Measurements from ENCODE around the gene MRNIP. TPM values are rescaled to one million over a fixed set of nuclear protein-coding genes. Genes with fewer than 3 reads are reported as not detected.
"Not testable (repeated sequence)": the region's sequence is repeated elsewhere in the genome, so short reads cannot be mapped to it uniquely, and the experiment has no call there.

Gene MRNIP
- total RNA-seq, 1 donor from 2014 or later, result 27.8 TPM

- no peak for DNase-seq
- H3K4me1 Mint-ChIP-seq, result no peaks in the 10 kb centered on the region
- peaks cover 19% of the 10 kb centered on the region for H3K9me3 Mint-ChIP-seq
- intact Hi-C loops (cut with micrococcal nuclease), result no loop called here
- H3K36me3 Mint-ChIP-seq (ENCODE audit: low read depth), result peaks cover 54% of the 10 kb centered on the region
- H3K27me3 Mint-ChIP-seq, result no peaks in the 10 kb centered on the region
- H3K27ac Mint-ChIP-seq, result no peak overlapping the region
- no peak overlapping the region for H3K4me3 Mint-ChIP-seq
Measured at GRCh38 chr5:179880066-179880650, 21.5 kb upstream of the MRNIP start.

GRCh38 chr5:179879690-179880010 lies 21.0 kb upstream of the MRNIP start:
- Mint-ChIP-seq H3K27me3 (no peaks in the 10 kb centered on the region), H3K36me3 (ENCODE audit: low read depth) (peaks cover 52% of the 10 kb centered on the region), H3K27ac (no peak overlapping the region), H3K9me3 (peaks cover 15% of the 10 kb centered on the region), H3K4me1 (no peaks in the 10 kb centered on the region), H3K4me3 (no peak overlapping the region)
- intact Hi-C loops (cut with micrococcal nuclease), result no loop called here
- DNase-seq, result no peak

- DNase-seq, result no peak
- Mint-ChIP-seq H3K36me3 (ENCODE audit: low read depth) (peaks cover 49% of the 10 kb centered on the region), H3K4me3 (no peak overlapping the region), H3K4me1 (no peaks in the 10 kb centered on the region), H3K9me3 (peaks cover 10% of the 10 kb centered on the region), H3K27me3 (no peaks in the 10 kb centered on the region), H3K27ac (no peak overlapping the region)
- intact Hi-C loops (cut with micrococcal nuclease), result no loop called here
Measured at GRCh38 chr5:179879003-179879689, 20.5 kb upstream of the MRNIP start.

- Mint-ChIP-seq H3K4me3 (no peak overlapping the region), H3K36me3 (ENCODE audit: low read depth) (peaks cover 44% of the 10 kb centered on the region)
Measured at GRCh38 chr5:179878222-179879002, 19.8 kb upstream of the MRNIP start.

GRCh38 chr5:179876610-179876952 lies 18.0 kb upstream of the MRNIP start:
- no peak overlapping the region for H3K27ac Mint-ChIP-seq
- intact Hi-C loops (cut with micrococcal nuclease), result no loop called here
- H3K4me3 Mint-ChIP-seq, result no peak overlapping the region
- H3K4me1 Mint-ChIP-seq, result no peaks in the 10 kb centered on the region
- H3K36me3 Mint-ChIP-seq (ENCODE audit: low read depth), result peaks cover 32% of the 10 kb centered on the region
- H3K27me3 Mint-ChIP-seq, result no peaks in the 10 kb centered on the region
- H3K9me3 Mint-ChIP-seq, result no peaks in the 10 kb centered on the region
- no peak for DNase-seq

More at GRCh38 chr5:179878222-179879002, 19.8 kb upstream of the MRNIP start:
- DNase-seq, result no peak
- Mint-ChIP-seq H3K9me3 (peaks cover 5% of the 10 kb centered on the region), H3K4me1 (no peaks in the 10 kb centered on the region), H3K27ac (no peak overlapping the region), H3K27me3 (no peaks in the 10 kb centered on the region)
- intact Hi-C loops (cut with micrococcal nuclease), result no loop called here

- Mint-ChIP-seq H3K27ac (no peak overlapping the region), H3K9me3 (no peaks in the 10 kb centered on the region), H3K36me3 (ENCODE audit: low read depth) (peaks cover 31% of the 10 kb centered on the region), H3K4me1 (no peaks in the 10 kb centered on the region), H3K4me3 (no peak overlapping the region), H3K27me3 (no peaks in the 10 kb centered on the region)
- no peak for DNase-seq
- intact Hi-C loops (cut with micrococcal nuclease), result no loop called here
Measured at GRCh38 chr5:179875741-179876609, 17.4 kb upstream of the MRNIP start.

- intact Hi-C loops (cut with micrococcal nuclease), result no loop called here
- Mint-ChIP-seq H3K4me3 (no peak overlapping the region), H3K4me1 (no peaks in the 10 kb centered on the region), H3K36me3 (ENCODE audit: low read depth) (peaks cover 34% of the 10 kb centered on the region), H3K27ac (no peak overlapping the region), H3K27me3 (no peaks in the 10 kb centered on the region), H3K9me3 (no peaks in the 10 kb centered on the region)
- DNase-seq, result no peak
Measured at GRCh38 chr5:179874536-179875292, 16.1 kb upstream of the MRNIP start.

GRCh38 chr5:179874136-179874535 lies 15.5 kb upstream of the MRNIP start:
- no peaks in the 10 kb centered on the region for H3K9me3 Mint-ChIP-seq
- no peaks in the 10 kb centered on the region for H3K4me1 Mint-ChIP-seq
- no peaks in the 10 kb centered on the region for H3K27me3 Mint-ChIP-seq
- H3K36me3 Mint-ChIP-seq (ENCODE audit: low read depth), result peaks cover 37% of the 10 kb centered on the region
- intact Hi-C loops (cut with micrococcal nuclease), result no loop called here
- no peak overlapping the region for H3K27ac Mint-ChIP-seq
- H3K4me3 Mint-ChIP-seq, result no peak overlapping the region
- DNase-seq, result no peak

- no peak overlapping the region for H3K4me3 Mint-ChIP-seq
Measured at GRCh38 chr5:179873588-179874110, 15.0 kb upstream of the MRNIP start.

GRCh38 chr5:179872828-179873575 lies 14.4 kb upstream of the MRNIP start:
- DNase-seq, result no peak
- H3K4me3 Mint-ChIP-seq, result no peak overlapping the region
- H3K4me1 Mint-ChIP-seq, result no peaks in the 10 kb centered on the region
- peaks cover 46% of the 10 kb centered on the region for H3K36me3 Mint-ChIP-seq (ENCODE audit: low read depth)
- no peak overlapping the region for H3K27ac Mint-ChIP-seq
- no peaks in the 10 kb centered on the region for H3K9me3 Mint-ChIP-seq
- no peaks in the 10 kb centered on the region for H3K27me3 Mint-ChIP-seq
- intact Hi-C loops (cut with micrococcal nuclease), result no loop called here

More at GRCh38 chr5:179873588-179874110, 15.0 kb upstream of the MRNIP start:
- H3K4me1 Mint-ChIP-seq, result no peaks in the 10 kb centered on the region
- H3K36me3 Mint-ChIP-seq (ENCODE audit: low read depth), result peaks cover 41% of the 10 kb centered on the region
- H3K27ac Mint-ChIP-seq, result no peak overlapping the region
- DNase-seq, result no peak
- H3K27me3 Mint-ChIP-seq, result no peaks in the 10 kb centered on the region
- no peaks in the 10 kb centered on the region for H3K9me3 Mint-ChIP-seq
- intact Hi-C loops (cut with micrococcal nuclease), result no loop called here

- Mint-ChIP-seq H3K9me3 (no peaks in the 10 kb centered on the region), H3K27me3 (no peaks in the 10 kb centered on the region), H3K4me1 (no peaks in the 10 kb centered on the region), H3K4me3 (no peak overlapping the region), H3K36me3 (ENCODE audit: low read depth) (peaks cover 45% of the 10 kb centered on the region), H3K27ac (no peak overlapping the region)
- intact Hi-C loops (cut with micrococcal nuclease), result no loop called here
- DNase-seq, result no peak
Measured at GRCh38 chr5:179872055-179872827, 13.6 kb upstream of the MRNIP start.

- H3K27ac Mint-ChIP-seq; H3K27me3 Mint-ChIP-seq; DNase-seq; intact Hi-C loops (cut with micrococcal nuclease); H3K4me3 Mint-ChIP-seq; H3K4me1 Mint-ChIP-seq; H3K9me3 Mint-ChIP-seq: not testable (repeated sequence)
- H3K36me3 Mint-ChIP-seq (ENCODE audit: low read depth), result peaks cover 44% of the 10 kb centered on the region
Measured at GRCh38 chr5:179871533-179871932, 12.9 kb upstream of the MRNIP start.
